Heart right ventricle (tissue), 16 donors: Measurements from ENCODE around the gene MRPS6. TPM values are rescaled to one million over a fixed set of nuclear protein-coding genes. Genes with fewer than 3 reads are reported as not detected.

Source experiments
- ATAC-seq, 8 donors: fragments of 200-7000 bp; cut with Tn5 transposase; one replicate each; pipeline ENCODE4 v1.9.1; 2020; ENCODE audit warnings: mild to moderate bottlenecking in 8 of 8, moderate library complexity in 8 of 8, moderate number of reproducible peaks in 1 of 8
- DNase-seq, 2 donors: peaks; one replicate each; pipeline ENCODE4 v3.0.0-alpha.2; 2020
- H3K27ac ChIP-seq, 10 donors: fragments of 200-600 bp; sonication (generic) in 2 of 10; one replicate each; pipeline versions ENCODE4 v1.5.0 to v1.8.0; 2020 to 2022; ENCODE audit warnings: mild to moderate bottlenecking in 3 of 10
- H3K27me3 ChIP-seq, 7 donors: fragments of 200-600 bp; one replicate each; pipeline ENCODE4 v1.8.0; 2021 to 2022; ENCODE audit warnings: mild to moderate bottlenecking in 2 of 7
- H3K36me3 ChIP-seq, 9 donors: fragments of 200-600 bp; sonication (generic) in 1 of 9; one replicate each; pipeline versions ENCODE4 v1.5.0 to v1.8.0; 2020 to 2022; ENCODE audit warnings: mild to moderate bottlenecking in 2 of 9
- H3K4me1 ChIP-seq, 9 donors: fragments of 200-600 bp; sonication (generic) in 1 of 9; one replicate each; pipeline versions ENCODE4 v1.5.0 to v1.8.0; 2020 to 2022; ENCODE audit warnings: mild to moderate bottlenecking in 4 of 9
- H3K4me3 ChIP-seq, 10 donors: fragments of 200-600 bp; sonication (generic) in 2 of 10; one replicate each; pipeline versions ENCODE4 v1.5.0 to v1.8.0; 2020 to 2022; ENCODE audit warnings: mild to moderate bottlenecking in 7 of 10, moderate library complexity in 2 of 10
- H3K9me3 ChIP-seq, 11 donors: fragments of 200-600 bp in 10 of 11; sonication (generic) in 2 of 11; one replicate each; pipeline versions ENCODE4 v1.5.0 to v1.8.0; 2013 to 2022; ENCODE audit warnings: mild to moderate bottlenecking in 2 of 11, control low read depth in 1 of 11, moderate library complexity in 1 of 11
- CTCF ChIP-seq, 9 donors: fragments of 200-600 bp; sonication (generic) in 2 of 9; IDR thresholded peaks; one replicate each; pipeline versions ENCODE4 v1.5.0 to v1.8.0; 2021 to 2022; ENCODE audit warnings: antibody characterized with exemption in 9 of 9, mild to moderate bottlenecking in 5 of 9, moderate library complexity in 1 of 9
- whole genome bisulfite sequencing, 2 donors: extraction: QIAGEN DNeasy Blood & Tissue Kit; methylation state at CpG; one replicate each; pipeline ENCODE4 v1.1.7; 2013; ENCODE audit warnings: inconsistent platforms in 1 of 2; 5-methylcytosine and 5-hydroxymethylcytosine counted together
- intact Hi-C, 10 donors: fragments of 100-400 bp; cut with DNase I; formaldehyde crosslinking; loops; one replicate each; pipeline versions ENCODE4 v1.11.1 to v1.14.2; 2022
- polyA plus RNA-seq, 2 donors: library from polyadenylated mRNA; stranded (reverse); fragments of 200-250 nt; gene quantifications; one replicate each; pipeline ENCODE4 v1.2.3, GENCODE V29; 2013
- total RNA-seq, 10 donors: library from RNA; stranded (reverse); fragmentation: NEBNext Ultra II Directional in 3 of 10; extraction: Animal tissue kit (Norgen Biotek cat#: 25700) in 3 of 10; gene quantifications; one replicate each; pipeline versions ENCODE4 v1.2.1 to v1.2.4, GENCODE V29; 2021 to 2023
- donor health status: Arrhythmogenic right ventricular cardiomyopathy.
- donor health status: ischemic (EF 13 %, LVEDD 7.1; RV severe dilation, severe dysfunction).
- donor health status: healthy with polysubstance abuse.
- donor health status: DM: no; HTN: yes; CAD: no.
- donor health status: DM: no; HTN: no; CAD: no.
- donor health status: ischemic (EF 25% LVEDD 6.9; RV normal size, moderate dysfunction).
- donor health status: ischemic (EF 25% LVEDD 5.7; RV mildly dilated, moderate dysfunction).
- donor health status: healthy.
- donor health status: DM: yes; HTN: yes; CAD: no.
- donor health status: Ischemic cardiomyopathy.
- donor health status: ischemic (EF 35%, LVEDD 5.7; RV mildly dilated, moderate dysfunction).
- donor health status: nonischemic (EF 11% LVEDD 7.7; RV severe dilation, severe dysfunction).
- donor health status: DM: yes; HTN: yes; CAD: no.
- donor health status: PGD.
- donor health status: ischemic (EF 29% LVEDD 5.4; RV normal size, mild dysfunction).
- donor health status: nonischemic (EF 23%, LVEDD 6.1; RV moderate dilation, normal function).

MRPS6 gene
- total and polyA plus RNA-seq, 12 donors = 32.0 to 68.1 (median 39.8) TPM

DNA sequence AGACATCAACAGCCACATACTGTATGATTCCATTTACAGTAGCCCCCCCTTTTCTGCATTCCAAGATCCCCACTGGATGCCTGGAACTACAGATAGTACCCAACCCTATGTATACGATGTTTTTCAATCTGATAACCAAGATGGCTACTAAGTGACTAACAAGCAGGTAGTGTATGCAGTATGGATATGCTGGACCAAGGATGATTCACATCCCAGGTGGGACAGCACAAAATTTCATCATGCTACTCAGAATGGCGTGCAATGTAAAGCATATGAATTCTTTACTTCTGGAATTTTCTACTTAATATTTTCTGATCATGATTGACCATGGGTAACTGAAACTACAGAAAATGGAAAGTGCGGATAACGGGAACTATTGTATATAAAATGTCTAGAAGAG is 30.0 kb upstream of the MRPS6 start:
- no peak for ATAC-seq
- no peak overlapping the region for H3K4me3 ChIP-seq
- intact Hi-C loops = no loop called here
- no peaks in the 10 kb centered on the region for H3K36me3 ChIP-seq
- H3K9me3 ChIP-seq = peaks cover 0 to 3% (median 0%) of the 10 kb centered on the region in 11 donors
- no peaks in the 10 kb centered on the region for H3K4me1 ChIP-seq
- no peak for DNase-seq
- no peaks in the 10 kb centered on the region for H3K27me3 ChIP-seq
- 84 to 85% methylated on average over 4 of the region's 4 CpGs for WGBS, 2 donors
- no peak overlapping the region for H3K27ac ChIP-seq
- no peak for TF ChIP-seq CTCF (IDR thresholded peaks at IDR 0.05)

- Histone ChIP-seq H3K9me3 (peaks cover 0 to 5% (median 0%) of the 10 kb centered on the region in 11 donors), H3K27me3 (no peaks in the 10 kb centered on the region), H3K4me3 (no peak overlapping the region), H3K36me3 (no peaks in the 10 kb centered on the region), H3K27ac (no peak overlapping the region), H3K4me1 (no peaks in the 10 kb centered on the region)
- intact Hi-C loops = no loop called here
- WGBS, 2 donors = 85 to 90% methylated on average over 6 of the region's 6 CpGs
- no peak for TF ChIP-seq CTCF (IDR thresholded peaks at IDR 0.05)
- ATAC-seq (no peak), DNase-seq (no peak)
Measured at GRCh38 chr21:34046917-34047316, 26.5 kb upstream of the MRPS6 start.

DNA sequence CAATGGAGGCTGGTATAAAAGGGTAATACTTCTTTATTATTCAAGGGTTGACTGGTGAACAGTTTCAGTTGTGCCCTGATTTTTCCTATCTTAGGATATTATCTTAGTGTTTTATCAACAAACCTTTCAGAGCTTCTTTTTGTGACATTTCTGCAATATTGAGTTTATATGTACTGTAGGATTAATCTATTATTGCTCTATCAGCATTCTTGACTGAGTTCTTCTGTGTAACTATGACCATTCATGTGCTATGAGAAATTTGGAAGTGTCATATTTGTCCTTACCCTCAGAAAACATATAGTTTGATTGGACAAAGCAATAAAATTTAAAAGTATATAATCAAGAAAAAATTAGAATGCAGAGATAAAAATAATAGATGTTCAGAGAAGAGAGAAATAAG is 25.5 kb upstream of the MRPS6 start:
- Histone ChIP-seq H3K27me3 (no peaks in the 10 kb centered on the region), H3K27ac (no peak overlapping the region), H3K4me1 (no peaks in the 10 kb centered on the region), H3K36me3 (no peaks in the 10 kb centered on the region), H3K9me3 (peaks cover 0 to 5% (median 0%) of the 10 kb centered on the region in 11 donors), H3K4me3 (no peak overlapping the region)
- intact Hi-C loops = no loop called here
- no peak for TF ChIP-seq CTCF (IDR thresholded peaks at IDR 0.05)
- no peak for DNase-seq
- ATAC-seq = no peak

- no peak for TF ChIP-seq CTCF (IDR thresholded peaks at IDR 0.05)
- Histone ChIP-seq H3K36me3 (no peaks in the 10 kb centered on the region), H3K27me3 (no peaks in the 10 kb centered on the region), H3K4me1 (no peaks in the 10 kb centered on the region), H3K9me3 (peaks cover 0 to 5% (median 0%) of the 10 kb centered on the region in 11 donors), H3K4me3 (no peak overlapping the region), H3K27ac (no peak overlapping the region)
- intact Hi-C loops = no loop called here
- ATAC-seq (no peak), DNase-seq (no peak)
- WGBS, 2 donors = 78 to 88% methylated on average over 5 of the region's 5 CpGs
Measured at GRCh38 chr21:34052171-34052570, 21.2 kb upstream of the MRPS6 start.

- no peak for DNase-seq
- TF ChIP-seq CTCF (IDR thresholded peaks at IDR 0.05) = no peak
- 86 to 90% methylated on average over 4 of the region's 4 CpGs for WGBS, 2 donors
- no peaks in the 10 kb centered on the region for H3K4me1 ChIP-seq
- no peak overlapping the region for H3K4me3 ChIP-seq
- H3K9me3 ChIP-seq = no peaks in the 10 kb centered on the region
- no peaks in the 10 kb centered on the region for H3K36me3 ChIP-seq
- no peaks in the 10 kb centered on the region for H3K27me3 ChIP-seq
- H3K27ac ChIP-seq = no peak overlapping the region
- intact Hi-C loops = no loop called here
- no peak for ATAC-seq
Measured at GRCh38 chr21:34054259-34054658, 19.1 kb upstream of the MRPS6 start.
